K562 (cell line): ENCODE results near the gene TCHP. TPM values are rescaled to one million over a fixed set of nuclear protein-coding genes. Genes with fewer than 3 reads are reported as not detected.

Experiments
- ATAC-seq: fragments of 200-7000 bp; cut with Tn5 transposase; 3 replicates; pipeline ENCODE4 v1.9.1; 2020; ENCODE audit warnings: moderate library complexity
- BruUV-seq: library from RNA; stranded (reverse); fragments of 400-500 nt; replicated peaks from 2 replicates; lab custom pipeline; 2021; lab: Mats Ljungman, UMichigan
- CTCF ChIA-PET: fragments of 300-600 bp; formaldehyde crosslinking; extraction: SDS; loops from one replicate; lab custom pipeline; 2021; ENCODE audit warnings: low intra/inter-chr PET ratio; lab: Yijun Ruan, JAX
- POLR2A ChIA-PET: fragments of 300-600, 350-650 bp; sonication (Branson Sonifier 250); formaldehyde crosslinking; extraction: SDS; loops from one replicate; lab custom pipeline; 2021; ENCODE audit warnings: antibody characterized with exemption, inconsistent platforms; lab: Yijun Ruan, JAX
- DNase-seq, 4 experiments: peaks; one replicate each; pipeline versions ENCODE4 v3.0.0 to v3.0.0-alpha.2; 2011 to 2018; ENCODE audit warnings: low spot score in 3 of 4, mixed read lengths in 3 of 4; ENCODE audit errors: extremely low read depth in 1 of 4
- FAIRE-seq: peaks from 2 replicates; lab custom pipeline; 2011; peaks lifted over from hg19 to GRCh38; lab: Jason Lieb, UNC
- H2AFZ ChIP-seq: 2 replicates; pipeline ENCODE4 v1.6.0; 2011; ENCODE audit warnings: low read depth, low read length, control low read depth, inconsistent platforms
- H3K27ac ChIP-seq: fragments of 200-600 bp; 3 replicates; pipeline ENCODE4 v1.8.0; 2011; ENCODE audit warnings: low read depth, mild to moderate bottlenecking, control low read depth, inconsistent platforms, low read length, moderate library complexity, mixed read lengths; ENCODE audit errors: extremely low read depth
- H3K27me3 ChIP-seq, 2 experiments: fragments of 300-600 bp in 1 of 2; 2 replicates in 1 of 2; 3 replicates in 1 of 2; pipeline versions ENCODE4 v1.6.0 to v1.8.0; 2011; ENCODE audit warnings: inconsistent platforms in 2 of 2, low read length in 2 of 2, mild to moderate bottlenecking in 1 of 2, mixed read lengths in 1 of 2, moderate library complexity in 1 of 2; ENCODE audit not compliant: control insufficient read depth in 2 of 2, insufficient read depth in 2 of 2
- H3K36me3 ChIP-seq: fragments of 300-600 bp; 3 replicates; pipeline ENCODE4 v1.8.0; 2011; ENCODE audit warnings: mild to moderate bottlenecking, low read length, inconsistent platforms; ENCODE audit not compliant: control insufficient read depth, insufficient read depth
- H3K4me1 ChIP-seq, 2 experiments: fragments of 200-600 bp in 1 of 2; replicated peaks in 1 of 2; 2 replicates in 1 of 2; 3 replicates in 1 of 2; pipeline versions ENCODE4 v1.5.1 to v1.8.0; 2011; ENCODE audit warnings: inconsistent platforms in 2 of 2, low read length in 2 of 2, mild to moderate bottlenecking in 1 of 2, mixed read lengths in 1 of 2, moderate library complexity in 1 of 2; ENCODE audit not compliant: control insufficient read depth in 2 of 2, insufficient read depth in 2 of 2
- H3K4me2 ChIP-seq: 2 replicates; pipeline ENCODE4 v1.6.1; 2011; ENCODE audit warnings: low read length, control low read depth, inconsistent platforms, mixed read lengths; ENCODE audit not compliant: insufficient read depth
- H3K4me3 ChIP-seq: fragments of 200-600 bp; sonication (generic), shearing (Covaris generic); 2 replicates; pipeline ENCODE4 v1.5.1; 2016; ENCODE audit warnings: control low read depth, inconsistent platforms
- H3K79me2 ChIP-seq: fragments of 200-600 bp; 3 replicates; pipeline ENCODE4 v1.8.0; 2011; ENCODE audit warnings: low read length, inconsistent platforms; ENCODE audit not compliant: control insufficient read depth, insufficient read depth
- H3K9ac ChIP-seq, 2 experiments: 2 replicates each; pipeline versions ENCODE4 v1.6.0 to v1.6.1; 2011; ENCODE audit warnings: low read depth in 2 of 2, low read length in 2 of 2, control low read depth in 1 of 2, inconsistent platforms in 1 of 2, mild to moderate bottlenecking in 1 of 2, mixed read lengths in 1 of 2; ENCODE audit not compliant: insufficient read depth in 1 of 2
- H3K9me1 ChIP-seq: one replicate; pipeline ENCODE4 v1.6.0; 2011; ENCODE audit warnings: inconsistent platforms, mild to moderate bottlenecking, low read length, moderate library complexity; ENCODE audit not compliant: control insufficient read depth, insufficient read depth
- H3K9me3 ChIP-seq: replicated peaks from 2 replicates; pipeline ENCODE4 v1.5.1; 2011; ENCODE audit warnings: low read depth, low read length, inconsistent platforms; ENCODE audit not compliant: control insufficient read depth, insufficient read depth
- H4K20me1 ChIP-seq: replicated peaks from 2 replicates; pipeline ENCODE4 v1.6.1; 2011; ENCODE audit warnings: low read length, inconsistent platforms, mixed read lengths; ENCODE audit not compliant: control insufficient read depth, insufficient read depth
- ARID1B ChIP-seq: fragments of 450-650 bp; IDR thresholded peaks from 2 replicates; pipeline ENCODE4 v1.6.1; 2016; ENCODE audit warnings: antibody characterized with exemption, mild to moderate bottlenecking, inconsistent platforms
- ETS2 ChIP-seq: IDR thresholded peaks from 2 replicates; pipeline ENCODE4 v1.6.1; 2016; ENCODE audit warnings: borderline replicate concordance, missing genetic modification characterization, mild to moderate bottlenecking, moderate library complexity, missing compliant biosample characterization; ENCODE audit not compliant: poor library complexity, severe bottlenecking
- EZH2 ChIP-seq: IDR thresholded peaks from 2 replicates; pipeline ENCODE4 v1.6.1; 2012; ENCODE audit warnings: low read depth, mild to moderate bottlenecking, inconsistent platforms, low read length, borderline replicate concordance
- IFI16 ChIP-seq: fragments of 250-450 bp; sonication (Bioruptor Pico); IDR thresholded peaks from 2 replicates; pipeline ENCODE4 v2.1.2; 2022; ENCODE audit warnings: mild to moderate bottlenecking, inconsistent platforms
- MITF ChIP-seq: IDR thresholded peaks from 2 replicates; pipeline ENCODE4 v1.6.1; 2014; ENCODE audit warnings: antibody characterized with exemption
- NEUROD1 ChIP-seq: fragments of 150-350 bp; IDR thresholded peaks from 2 replicates; pipeline ENCODE4 v1.6.1; 2014; ENCODE audit warnings: borderline replicate concordance, low read length, low read depth; ENCODE audit not compliant: partially characterized antibody
- RBM34 ChIP-seq: fragments of 200-400 bp; formaldehyde crosslinking; IDR thresholded peaks from 2 replicates; pipeline ENCODE4 v1.6.1; 2018; ENCODE audit warnings: low read length, borderline replicate concordance; ENCODE audit not compliant: insufficient read depth
- TFAM ChIP-seq: fragments of 250-450 bp; sonication (Bioruptor Pico); conservative IDR thresholded peaks from 2 replicates; pipeline ENCODE4 v1.5.0; 2021; ENCODE audit warnings: mild to moderate bottlenecking, moderate library complexity
- THRAP3 ChIP-seq: fragments of 450-650 bp; IDR thresholded peaks from 2 replicates; pipeline ENCODE4 v1.6.1; 2016; ENCODE audit warnings: mild to moderate bottlenecking, inconsistent platforms, borderline replicate concordance
- ZNF561 ChIP-seq: fragments of 450-650 bp; formaldehyde crosslinking; conservative IDR thresholded peaks from 2 replicates; pipeline ENCODE4 v1.4.0; 2020; ENCODE audit warnings: mild to moderate bottlenecking, moderate library complexity
- ZNF644 ChIP-seq: fragments of 200-800 bp; sonication (Bioruptor generic); IDR thresholded peaks from 2 replicates; pipeline ENCODE4 v1.6.1; 2016; ENCODE audit warnings: low read depth, missing genetic modification characterization, missing compliant biosample characterization
- WGBS: fragments of 100-300 bp; shearing (Covaris generic); methylation state at CpG from one replicate; pipeline ENCODE4 v1.1.6; 2016; ENCODE audit warnings: low coverage, mixed read lengths; ENCODE audit not compliant: insufficient coverage; ENCODE audit errors: missing lambda C conversion rate; 5-methylcytosine and 5-hydroxymethylcytosine counted together
- in situ Hi-C: fragments of 300-500 bp; cut with MboI; formaldehyde crosslinking; loops from 4 replicates; pipeline ENCODE4 v1.15.0; 2018; ENCODE audit warnings: inconsistent platforms, mixed read lengths
- intact Hi-C: fragments of 100-400 bp; cut with micrococcal nuclease; formaldehyde crosslinking; loops from 2 replicates; pipeline ENCODE4 v1.14.2; 2022
- polyA plus RNA-seq, 8 experiments: library from polyadenylated mRNA; depleted of rRNA in 4 of 8; stranded (reverse) in 5 of 8; unstranded in 3 of 8; fragments of >200 nt; fragmentation: Nextera tagmentation in 2 of 8; fragmentation: Illumina TruSeq in 1 of 8; extraction: Ambion mirVana in 2 of 8; extraction: Trizol in 1 of 8; gene quantifications; 2 replicates each; pipeline versions ENCODE4 v1.2.1 to v1.2.3, GENCODE V29; 2011 to 2014; ENCODE audit warnings: inconsistent platforms in 1 of 8, missing spikeins in 1 of 8
- total RNA-seq, 7 experiments: library from RNA; depleted of rRNA in 6 of 7; stranded (reverse); fragments of >200 nt in 6 of 7; fragmentation: Illumina TruSeq in 2 of 7; extraction: Trizol in 2 of 7; gene quantifications; 2 replicates each; pipeline versions ENCODE4 v1.2.1 to v1.2.3, GENCODE V29; 2011 to 2021; ENCODE audit warnings: low replicate concordance in 1 of 7
- TF ChIP-seq, protein P1 (sequence below): sonication (generic); formaldehyde crosslinking; IDR thresholded peaks from 2 replicates; pipeline ENCODE4 v1.8.1; 2023; ENCODE audit warnings: mild to moderate bottlenecking, missing genetic modification reagents, moderate library complexity

The TCHP gene
- total and polyA plus RNA-seq, 9 of the 15 experiments (the other 6 are each of a cell fraction or from before 2014, with no cell fraction given), result 3.4 to 30.4 (median 19.7) TPM

GRCh38 chr12:109881752-109882151, 18.3 kb upstream of the TCHP start:
- Histone ChIP-seq H3K9me1 (no peaks in the 10 kb centered on the region), H3K27me3 (peaks cover 34 to 42% of the 10 kb centered on the region in 2 experiments), H3K27ac (no peak overlapping the region), H3K4me3 (no peak overlapping the region), H3K9ac (no peak overlapping the region), H4K20me1 (no peaks in the 10 kb centered on the region; the same call in 1 of the 2 replicates), H3K36me3 (no peaks in the 10 kb centered on the region)
- intact Hi-C loops, result no loop called here
- WGBS, result 13% methylated on average over 2 of the region's 2 CpGs
- ATAC-seq (no peak), FAIRE-seq (no peak), DNase-seq (no peak)
- POLR2A ChIA-PET, result interaction anchor here (0.7 to 0.8 kb wide), 2 partner anchors 9 to 117 kb away, joined by 3 read pairs; no protein-coding TSS in a partner anchor
- BruUV-seq, result no TSS peak
- TF ChIP-seq TFAM (CRISPR knock-in tag) (no peak), ETS2 (tag) (no peak), THRAP3 (no peak), ZNF561 (CRISPR knock-in tag) (no peak), RBM34 (no peak), IFI16 (no peak), ARID1B (no peak), NEUROD1 (no peak), MITF (no peak), ZNF644 (tag) (no peak), EZH2 (no peak)
- TF ChIP-seq, protein P1, sequence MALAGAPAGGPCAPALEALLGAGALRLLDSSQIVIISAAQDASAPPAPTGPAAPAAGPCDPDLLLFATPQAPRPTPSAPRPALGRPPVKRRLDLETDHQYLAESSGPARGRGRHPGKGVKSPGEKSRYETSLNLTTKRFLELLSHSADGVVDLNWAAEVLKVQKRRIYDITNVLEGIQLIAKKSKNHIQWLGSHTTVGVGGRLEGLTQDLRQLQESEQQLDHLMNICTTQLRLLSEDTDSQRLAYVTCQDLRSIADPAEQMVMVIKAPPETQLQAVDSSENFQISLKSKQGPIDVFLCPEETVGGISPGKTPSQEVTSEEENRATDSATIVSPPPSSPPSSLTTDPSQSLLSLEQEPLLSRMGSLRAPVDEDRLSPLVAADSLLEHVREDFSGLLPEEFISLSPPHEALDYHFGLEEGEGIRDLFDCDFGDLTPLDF (CRISPR knock-in tag), result no peak
- TF ChIP-seq, all 486 proteins: peak for 0
- CTCF ChIA-PET, result interaction anchor here (2.5 kb wide), 1 partner anchor 28 kb away, joined by 11 read pairs; no protein-coding TSS in a partner anchor
- H3K4me1 ChIP-seq, result peaks cover 5 to 18% of the 10 kb centered on the region in 2 experiments; a peak in 4 of 5 replicates
- no peak overlapping the region for H3K4me2 ChIP-seq
- H2AFZ ChIP-seq, result no peak overlapping the region
- in situ Hi-C loops, result no loop called here
- no peaks in the 10 kb centered on the region for H3K79me2 ChIP-seq
- H3K9me3 ChIP-seq, result no peaks in the 10 kb centered on the region
